HG03460 (cell line): ENCODE data around the gene ZNF761.

Source experiments
- ATAC-seq: cut with Tn5 transposase; IDR thresholded peaks from one replicate; pipeline ENCODE4 v1.9.1; 2021; ENCODE audit not compliant: unreplicated experiment

Gene ZNF761

GRCh38 chr19:53504885-53505284, 73.1 kb downstream of the ZNF761 start:
- no peak for ATAC-seq

DNA sequence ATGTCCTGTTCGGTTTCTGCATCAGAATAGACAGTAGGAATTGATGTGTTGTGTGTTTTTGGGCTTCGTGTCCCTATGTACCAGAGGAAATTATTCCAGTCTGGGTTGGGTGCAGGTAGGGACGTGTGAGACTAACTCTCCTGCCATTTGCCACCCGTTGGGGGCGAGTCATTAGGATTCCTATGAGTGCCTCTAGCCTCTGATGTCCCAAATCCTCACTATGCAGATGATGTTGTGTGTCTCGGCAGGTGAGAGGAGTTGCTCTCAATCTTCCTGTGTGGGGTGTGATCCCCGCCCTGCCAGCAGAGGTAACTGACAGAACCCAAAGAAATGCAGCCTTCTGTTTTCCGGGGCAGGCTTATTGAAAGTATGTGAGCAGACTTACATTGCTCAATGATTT, 74.9 kb downstream of the ZNF761 start:
- no peak for ATAC-seq
